IMR-90 (cell line): ENCODE data around the gene ZNF778. TPM values are rescaled to one million over a fixed set of nuclear protein-coding genes. Genes with fewer than 3 reads are reported as not detected.

Experiments
- ATAC-seq: fragments of 200-7000 bp; cut with Tn5 transposase; 2 replicates; pipeline ENCODE4 v1.9.1; 2020; ENCODE audit warnings: low read depth, mild to moderate bottlenecking, moderate library complexity
- Bru-seq: library from RNA; stranded (reverse); fragments of 400-500 nt; gene quantifications from one replicate; lab custom pipeline; 2021; lab: Mats Ljungman, UMichigan
- BruChase-seq, 2 experiments: library from RNA; stranded (reverse); fragments of 400-500 nt; gene quantifications; one replicate each; lab custom pipeline; 2021; lab: Mats Ljungman, UMichigan
- BruUV-seq: library from RNA; stranded (reverse); fragments of 400-500 nt; replicated peaks from 2 replicates; lab custom pipeline; 2021; lab: Mats Ljungman, UMichigan
- CTCF ChIA-PET: fragments of 300-600 bp; formaldehyde crosslinking; extraction: SDS; loops from one replicate; lab custom pipeline; 2021; ENCODE audit warnings: antibody characterized with exemption; lab: Yijun Ruan, JAX
- POLR2A ChIA-PET: fragments of 300-600 bp; sonication (Branson Sonifier 250); formaldehyde crosslinking; loops from one replicate; lab custom pipeline; 2022; ENCODE audit warnings: antibody characterized with exemption; ENCODE audit not compliant: unreplicated experiment; lab: Charles Lee
- DNase-seq: peaks from one replicate; pipeline ENCODE4 v3.0.0; 2013
- H2AFZ ChIP-seq: replicated peaks from 2 replicates; pipeline ENCODE3; 2013; ENCODE audit warnings: low read length, mild to moderate bottlenecking; ENCODE audit not compliant: poor library complexity
- H2AK5ac ChIP-seq: 2 replicates; pipeline ENCODE4 v1.6.1; 2013; ENCODE audit warnings: low read depth, low read length, inconsistent platforms
- H2AK9ac ChIP-seq: replicated peaks from 2 replicates; pipeline ENCODE3; 2013; ENCODE audit warnings: mild to moderate bottlenecking, low read depth, low read length, moderate library complexity; ENCODE audit not compliant: poor library complexity
- H2BK120ac ChIP-seq: 2 replicates; pipeline ENCODE4 v1.6.1; 2013; ENCODE audit warnings: low read depth, low read length, inconsistent platforms
- H2BK15ac ChIP-seq: 3 replicates; pipeline ENCODE4 v1.6.1; 2013; ENCODE audit warnings: low read depth, low read length, inconsistent platforms
- H2BK20ac ChIP-seq: 2 replicates; pipeline ENCODE4 v1.6.1; 2013; ENCODE audit warnings: low read depth, mild to moderate bottlenecking, inconsistent platforms, low read length, moderate library complexity
- H2BK5ac ChIP-seq: 2 replicates; pipeline ENCODE4 v1.6.1; 2013; ENCODE audit warnings: mild to moderate bottlenecking, low read depth, low read length, inconsistent platforms; ENCODE audit not compliant: poor library complexity, severe bottlenecking
- H3K14ac ChIP-seq: replicated peaks from 2 replicates; pipeline ENCODE4 v1.6.1; 2013; ENCODE audit warnings: low read depth, low read length, inconsistent platforms
- H3K18ac ChIP-seq: 2 replicates; pipeline ENCODE4 v1.6.1; 2013; ENCODE audit warnings: low read depth, low read length, control low read depth
- H3K23ac ChIP-seq: 2 replicates; pipeline ENCODE4 v1.6.1; 2013; ENCODE audit warnings: low read depth, low read length, inconsistent platforms
- H3K27ac ChIP-seq: 2 replicates; pipeline ENCODE4 v1.5.1; 2013; ENCODE audit warnings: mild to moderate bottlenecking, control low read depth, low read length; ENCODE audit not compliant: insufficient read depth
- H3K27me3 ChIP-seq: 2 replicates; pipeline ENCODE4 v1.6.1; 2013; ENCODE audit warnings: low read length; ENCODE audit not compliant: control insufficient read depth, insufficient read depth
- H3K36me3 ChIP-seq: 2 replicates; pipeline ENCODE4 v1.6.1; 2013; ENCODE audit warnings: low read length, mixed read lengths; ENCODE audit not compliant: control insufficient read depth, insufficient read depth
- H3K4ac ChIP-seq: 2 replicates; pipeline ENCODE4 v1.6.1; 2013; ENCODE audit warnings: low read depth, low read length, inconsistent platforms
- H3K4me1 ChIP-seq: 2 replicates; pipeline ENCODE4 v1.6.1; 2013; ENCODE audit warnings: low read length, mixed read lengths; ENCODE audit not compliant: control insufficient read depth, insufficient read depth
- H3K4me2 ChIP-seq: 2 replicates; pipeline ENCODE4 v1.6.1; 2013; ENCODE audit warnings: low read depth, mild to moderate bottlenecking, control low read depth, low read length, moderate library complexity
- H3K4me3 ChIP-seq: 2 replicates; pipeline ENCODE4 v1.5.1; 2013; ENCODE audit warnings: low read depth, mild to moderate bottlenecking, control low read depth, low read length, moderate library complexity; ENCODE audit not compliant: insufficient read depth
- H3K56ac ChIP-seq: 2 replicates; pipeline ENCODE4 v1.6.1; 2013; ENCODE audit warnings: low read length, inconsistent platforms; ENCODE audit not compliant: insufficient read depth; ENCODE audit errors: extremely low read depth
- H3K79me1 ChIP-seq, 2 experiments: 2 replicates each; pipeline ENCODE4 v1.6.1; 2013; ENCODE audit warnings: low read length in 2 of 2, inconsistent platforms in 1 of 2, low read depth in 1 of 2
- H3K9ac ChIP-seq: 2 replicates; pipeline ENCODE4 v1.6.1; 2013; ENCODE audit warnings: low read depth, low read length, control low read depth
- H3K9me1 ChIP-seq: 2 replicates; pipeline ENCODE4 v1.6.1; 2013; ENCODE audit warnings: low read length, inconsistent platforms; ENCODE audit not compliant: insufficient read depth
- H3K9me3 ChIP-seq: 2 replicates; pipeline ENCODE4 v1.6.1; 2013; ENCODE audit warnings: low read length; ENCODE audit not compliant: control insufficient read depth, insufficient read depth
- H4K20me1 ChIP-seq: 2 replicates; pipeline ENCODE4 v1.6.1; 2013; ENCODE audit warnings: low read length, inconsistent platforms; ENCODE audit not compliant: insufficient read depth
- H4K5ac ChIP-seq: 2 replicates; pipeline ENCODE4 v1.6.1; 2013; ENCODE audit warnings: mild to moderate bottlenecking, low read depth, low read length, control low read depth
- H4K8ac ChIP-seq, 2 experiments: 2 replicates each; pipeline ENCODE4 v1.6.1; 2013; ENCODE audit warnings: low read depth in 2 of 2, low read length in 2 of 2, control low read depth in 1 of 2, inconsistent platforms in 1 of 2
- H4K91ac ChIP-seq: 2 replicates; pipeline ENCODE4 v1.6.1; 2013; ENCODE audit warnings: low read depth, low read length, inconsistent platforms; ENCODE audit not compliant: insufficient read depth
- BHLHE40 ChIP-seq: fragments of 150-350 bp; IDR thresholded peaks from 2 replicates; pipeline ENCODE4 v1.6.1; 2016; ENCODE audit warnings: mild to moderate bottlenecking, low read depth, low read length
- MAZ ChIP-seq: IDR thresholded peaks from 2 replicates; pipeline ENCODE4 v1.6.1; 2012; ENCODE audit warnings: low read depth, mild to moderate bottlenecking, low read length, improper control_type of control experiment, moderate library complexity, borderline replicate concordance
- MXI1 ChIP-seq: IDR thresholded peaks from 2 replicates; pipeline ENCODE4 v1.6.1; 2012; ENCODE audit warnings: low read depth, mild to moderate bottlenecking, low read length, moderate library complexity, borderline replicate concordance
- POLR2A ChIP-seq: IDR thresholded peaks from 2 replicates; pipeline ENCODE4 v1.6.1; 2012; ENCODE audit warnings: mild to moderate bottlenecking, low read depth, low read length
- RAD21 ChIP-seq: IDR thresholded peaks from 2 replicates; pipeline ENCODE4 v1.6.1; 2012; ENCODE audit warnings: low read length, improper control_type of control experiment
- RFX5 ChIP-seq: IDR thresholded peaks from 2 replicates; pipeline ENCODE4 v1.8.0; 2012; ENCODE audit warnings: low read depth, mild to moderate bottlenecking, low read length, moderate library complexity
- WGBS, 2 experiments: methylation state at CpG; one replicate each; pipeline versions ENCODE4 v1.1.5 to v1.1.7; 2013; ENCODE audit warnings: missing lambda C conversion rate in 2 of 2; ENCODE audit not compliant: insufficient read length in 1 of 2; ENCODE audit errors: extremely low coverage in 2 of 2; 5-methylcytosine and 5-hydroxymethylcytosine counted together
- dilution Hi-C: fragments of 300-500 bp; cut with HindIII; formaldehyde crosslinking; loops from one replicate; pipeline ENCODE4 v1.14.3; 2018; ENCODE audit warnings: low sequenced_read_pairs; ENCODE audit not compliant: unreplicated experiment
- in situ Hi-C: fragments of 300-500 bp; cut with MboI; formaldehyde crosslinking; loops from 3 replicates; pipeline ENCODE4 v1.14.3; 2019; ENCODE audit warnings: low sequenced_read_pairs, inconsistent platforms, mixed read lengths
- intact Hi-C: fragments of 100-400 bp; cut with micrococcal nuclease; formaldehyde crosslinking; loops from 2 replicates; pipeline ENCODE4 v1.10.0; 2022
- long read RNA-seq: library from polyadenylated mRNA; unstranded; transcript quantifications from one replicate; pipeline ENCODE4 v2.0.0, GENCODE V29; 2021; ENCODE audit not compliant: unreplicated experiment
- polyA plus RNA-seq, 3 experiments: library from polyadenylated mRNA; depleted of rRNA; stranded (reverse); fragments of >200 nt; gene quantifications; 2 replicates each; pipeline ENCODE4 v1.2.3, GENCODE V29; 2012; ENCODE audit warnings: low replicate concordance in 1 of 3
- total RNA-seq: library from RNA; depleted of rRNA; stranded (reverse); fragments of >200 nt; gene quantifications from 2 replicates; pipeline ENCODE4 v1.2.3, GENCODE V29; 2012; rRNA removed

ZNF778 gene
- total RNA-seq (8.3 and 9.9 TPM in 2 replicates), polyA plus RNA-seq (2012; rRNA removed) (4.1 and 5.6 TPM in 2 replicates), Bru-seq, nascent RNA (percentile 65 among the genes with signal in this experiment), BruChase-seq, experiment 1, labeled RNA remaining after a 6-hour chase (percentile 72 among the genes with signal in this experiment), BruChase-seq, experiment 2, labeled RNA remaining after a 2-hour chase (percentile 67 among the genes with signal in this experiment)
- polyA plus RNA-seq (2012; cell fraction: cytosol; rRNA removed) = 1.6 and 2.1 TPM in 2 replicates
- 10.5 and 11.8 TPM in 2 replicates for polyA plus RNA-seq (2012; cell fraction: nucleus; rRNA removed; ENCODE audit: low replicate concordance)
- long read RNA-seq, partial matches to known transcripts = 0 of 5 reads
- long read RNA-seq, other reads (novel, unspliced or antisense) = 5 of 5 reads

DNA sequence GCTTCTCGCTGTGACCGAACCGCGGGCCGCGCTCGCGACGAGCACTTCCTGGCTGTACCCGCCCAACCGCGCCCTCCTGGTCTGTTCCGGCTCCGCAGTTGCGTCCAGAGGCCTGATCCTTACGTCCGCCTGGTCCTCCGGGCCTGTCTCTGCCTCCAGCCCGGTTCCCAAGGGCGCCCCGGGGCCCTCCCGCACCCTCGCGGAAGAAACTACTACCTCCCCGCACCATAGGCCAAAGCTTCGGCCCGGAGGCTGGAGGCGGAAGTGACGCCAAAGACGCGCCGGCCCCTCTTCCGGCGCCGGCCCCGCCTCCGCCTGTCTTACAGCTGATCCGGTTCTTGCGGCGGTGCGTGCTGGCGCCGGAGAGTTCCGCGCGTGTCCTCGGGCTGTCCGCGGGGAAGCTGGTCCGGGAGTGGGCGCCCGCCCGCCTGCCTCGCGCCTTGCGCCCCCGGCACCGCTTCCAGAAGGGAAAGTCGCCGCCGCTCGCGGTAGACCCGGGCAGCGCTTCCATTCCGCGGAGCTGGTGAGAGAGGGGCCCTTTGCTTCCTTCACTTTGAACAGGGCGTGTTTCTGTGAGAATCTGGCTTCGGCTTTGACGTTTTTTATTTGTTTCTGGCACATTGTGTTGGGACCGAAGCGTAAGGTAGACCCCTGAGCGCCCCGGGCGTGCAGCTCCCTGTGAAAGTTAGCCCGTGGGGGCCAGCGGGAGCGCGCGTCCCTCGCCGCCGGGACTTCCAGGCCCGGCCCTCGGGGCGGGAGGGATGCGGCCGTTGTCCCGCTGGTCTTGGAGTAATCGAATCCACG, at the start of gene ZNF778:
Gene ZNF778 (plus strand): TSS at position 316 of the 804 bp plus-strand sequence. CDS start 3,425 bp downstream, outside the sequence.
- H4K20me1 ChIP-seq = peaks cover 3% of the 10 kb centered on the region; the same call in 1 of the 2 replicates
- H4K8ac ChIP-seq = peak within 1 kb of the TSS; percentile 76 to 100
- CTCF ChIA-PET = no interaction called here
- H4K5ac ChIP-seq = peak within 1 kb of the TSS; percentile 99
- no TSS peak for BruUV-seq
- no peak within 1 kb of the TSS for H2BK15ac ChIP-seq
- peak; percentile 77 for DNase-seq
- peak within 1 kb of the TSS; percentile 94 for H3K4me2 ChIP-seq
- H4K91ac ChIP-seq = peak within 1 kb of the TSS; percentile 90; the same call in 1 of the 2 replicates
- POLR2A ChIA-PET = no interaction called here
- H2BK20ac ChIP-seq = no peak within 1 kb of the TSS
- 0% methylated on average over 35 of the region's 91 CpGs; no CpG with 5 or more reads in 1 of the 2 experiments for WGBS, 2 experiments
- peak within 1 kb of the TSS; percentile 50 for H3K56ac ChIP-seq
- peak within 1 kb of the TSS; percentile 57 for H2AK5ac ChIP-seq
- H3K27ac ChIP-seq = peak within 1 kb of the TSS; percentile 99
- H2BK5ac ChIP-seq = peak within 1 kb of the TSS; percentile 95
- intact Hi-C loops (loop anchor here (2.0 to 5.0 kb wide), 2 partner anchors 361 to 405 kb away; partner anchors contain the start of genes APRT, GALNS and TRAPPC2L), in situ Hi-C loops (loop anchor here (10.0 kb wide), 1 partner anchor 283 kb away; no protein-coding TSS in a partner anchor), dilution Hi-C loops (no loop called here)
- no peaks in the 10 kb centered on the region for H3K9me3 ChIP-seq
- peak within 1 kb of the TSS; percentile 100 for H2AFZ ChIP-seq
- no peaks in the 10 kb centered on the region for H3K4me1 ChIP-seq
- H3K36me3 ChIP-seq = peaks cover 19% of the 10 kb centered on the region
- H3K9me1 ChIP-seq = peaks cover 3% of the 10 kb centered on the region; the same call in 1 of the 2 replicates
- peak within 1 kb of the TSS; percentile 98 for H3K9ac ChIP-seq
- H3K23ac ChIP-seq = peak within 1 kb of the TSS; percentile 82
- H2BK120ac ChIP-seq = peak within 1 kb of the TSS; percentile 35; the same call in 1 of the 2 replicates
- TF ChIP-seq MXI1 (peak; percentile 96; the same call in 1 of the 2 replicates), BHLHE40 (no peak), MAZ (peak; percentile 61; the same call in 1 of the 2 replicates), RFX5 (no peak), POLR2A (peak; percentile 92), RAD21 (peak; percentile 10; the same call in 1 of the 2 replicates)
- ATAC-seq = peak; percentile 94
- peak within 1 kb of the TSS; percentile 82; the same call in 1 of the 2 replicates for H3K18ac ChIP-seq
- peak within 1 kb of the TSS; percentile 87 for H2AK9ac ChIP-seq
- peak within 1 kb of the TSS; percentile 98 for H3K4me3 ChIP-seq
- H3K14ac ChIP-seq = peak within 1 kb of the TSS; percentile 98
- peaks cover 27 to 52% of the 10 kb centered on the region in 2 experiments for H3K79me1 ChIP-seq
- H3K27me3 ChIP-seq = no peaks in the 10 kb centered on the region
- H3K4ac ChIP-seq = peak within 1 kb of the TSS; percentile 97
